Measurements from ENCODE around the gene TDRD9.

Gene TDRD9

DNA sequence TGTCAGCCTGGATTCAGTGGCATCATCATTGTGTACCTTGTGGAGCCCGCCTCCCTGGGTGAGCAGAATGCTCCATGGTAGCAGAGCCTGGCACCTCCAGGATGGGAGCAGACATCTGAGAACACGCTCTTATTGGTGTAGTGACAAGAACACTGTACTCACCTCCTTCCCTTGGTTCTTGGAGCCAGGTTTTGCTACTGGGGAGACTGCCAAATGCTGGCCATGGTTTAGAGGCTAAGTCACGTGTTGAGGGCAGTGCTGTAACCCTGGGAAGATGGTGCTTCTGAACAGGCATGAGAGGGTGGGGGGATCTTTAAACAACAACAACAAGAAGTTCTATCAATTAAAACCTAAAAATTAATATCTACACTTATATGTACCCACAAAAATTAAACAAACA lies 109.6 kb downstream of the TDRD9 start:
- no peak for DNase-seq

DNA sequence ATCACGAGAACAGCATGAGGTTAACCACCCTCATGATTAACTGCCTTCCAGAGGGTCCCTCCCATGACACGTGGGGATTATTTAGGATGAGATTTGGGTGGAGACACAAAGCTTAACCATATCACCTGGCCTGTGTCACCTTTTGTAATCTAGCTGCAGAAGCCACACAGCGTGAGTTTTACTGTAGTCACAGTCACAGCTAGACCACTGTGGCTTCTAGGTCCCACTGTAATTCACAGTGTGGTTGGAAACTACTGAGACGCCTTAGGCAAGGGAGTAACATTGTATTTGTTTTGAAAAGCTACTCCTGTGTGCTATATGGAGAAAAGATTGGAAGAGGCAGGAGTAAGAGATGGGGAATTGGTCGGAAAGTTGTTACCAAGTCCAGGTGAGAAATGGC lies 111.0 kb downstream of the TDRD9 start:
- no peak for DNase-seq

- no peak for DNase-seq
These were observed 112.3 kb downstream of the TDRD9 start for GRCh38 chr14:104040539-104040938.

DNA sequence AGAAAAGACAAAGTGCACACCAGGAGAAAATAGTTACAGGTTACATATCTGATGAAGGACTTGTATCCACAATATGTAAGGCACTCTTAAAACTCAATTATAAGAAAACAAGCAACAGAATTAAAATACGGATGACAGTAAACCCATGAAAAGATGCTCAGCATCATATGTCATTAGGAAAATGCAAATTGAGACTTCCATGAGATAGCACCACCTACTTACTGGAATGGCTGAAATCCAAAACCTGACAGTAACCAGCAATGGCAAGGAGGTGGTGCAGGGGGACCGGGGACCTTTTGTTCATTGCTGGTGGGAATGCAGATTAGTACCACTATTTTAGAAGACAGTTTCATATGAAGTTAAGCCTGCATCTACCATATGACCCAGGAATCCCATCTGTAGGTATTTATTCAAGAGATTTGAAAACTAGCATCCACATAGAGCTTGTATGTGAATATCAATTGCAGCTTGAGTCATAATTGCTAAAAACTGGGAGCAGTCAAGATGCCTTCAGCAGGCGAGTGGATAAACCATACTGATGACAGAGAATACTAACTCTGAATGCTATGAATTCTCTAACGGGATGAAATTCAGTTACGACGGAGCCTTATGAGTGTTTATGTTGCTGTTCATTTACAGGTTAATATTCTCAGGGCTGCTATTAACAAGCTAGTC lies 113.3 kb downstream of the TDRD9 start:
- no peak for DNase-seq

DNA sequence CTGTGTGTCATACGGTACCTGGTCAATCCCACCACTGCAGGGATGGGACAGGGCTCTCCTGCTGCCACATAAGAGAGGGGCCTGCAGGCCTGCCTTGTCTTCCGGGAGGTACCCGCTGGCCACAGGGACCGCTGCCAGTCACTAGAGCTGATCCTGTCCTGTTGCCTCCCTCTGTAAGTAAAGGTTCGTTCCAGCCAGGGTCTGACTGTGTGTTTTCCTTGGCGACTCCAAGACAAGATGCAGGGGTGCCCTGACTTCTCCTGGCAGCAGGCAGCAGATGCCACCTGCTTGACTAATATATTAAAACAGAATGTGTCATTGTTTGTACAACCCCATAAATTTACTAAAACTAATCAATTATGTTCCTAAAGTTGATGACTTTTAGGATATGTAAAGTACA lies 115.8 kb downstream of the TDRD9 start:
- no peak for DNase-seq

DNA sequence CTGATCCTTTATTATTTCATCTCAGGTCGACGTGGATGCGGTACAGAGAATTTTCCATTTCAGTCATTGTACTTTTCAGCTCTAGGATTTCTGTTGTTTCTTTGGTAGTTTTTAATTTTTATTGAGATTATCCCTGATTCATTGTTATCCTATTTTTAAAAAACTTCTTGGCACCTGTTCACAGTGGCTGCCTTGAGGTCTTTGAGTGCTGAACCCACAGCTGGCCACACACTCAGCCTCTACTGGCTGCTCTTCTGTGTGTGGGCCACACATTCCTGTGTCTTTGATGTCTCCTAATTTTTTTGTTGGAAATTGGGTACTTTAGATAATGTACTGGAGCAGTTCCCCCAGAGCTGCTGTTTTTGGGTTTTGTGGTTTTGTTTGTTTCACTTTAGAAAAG lies 119.5 kb downstream of the TDRD9 start:
- no peak for DNase-seq

DNA sequence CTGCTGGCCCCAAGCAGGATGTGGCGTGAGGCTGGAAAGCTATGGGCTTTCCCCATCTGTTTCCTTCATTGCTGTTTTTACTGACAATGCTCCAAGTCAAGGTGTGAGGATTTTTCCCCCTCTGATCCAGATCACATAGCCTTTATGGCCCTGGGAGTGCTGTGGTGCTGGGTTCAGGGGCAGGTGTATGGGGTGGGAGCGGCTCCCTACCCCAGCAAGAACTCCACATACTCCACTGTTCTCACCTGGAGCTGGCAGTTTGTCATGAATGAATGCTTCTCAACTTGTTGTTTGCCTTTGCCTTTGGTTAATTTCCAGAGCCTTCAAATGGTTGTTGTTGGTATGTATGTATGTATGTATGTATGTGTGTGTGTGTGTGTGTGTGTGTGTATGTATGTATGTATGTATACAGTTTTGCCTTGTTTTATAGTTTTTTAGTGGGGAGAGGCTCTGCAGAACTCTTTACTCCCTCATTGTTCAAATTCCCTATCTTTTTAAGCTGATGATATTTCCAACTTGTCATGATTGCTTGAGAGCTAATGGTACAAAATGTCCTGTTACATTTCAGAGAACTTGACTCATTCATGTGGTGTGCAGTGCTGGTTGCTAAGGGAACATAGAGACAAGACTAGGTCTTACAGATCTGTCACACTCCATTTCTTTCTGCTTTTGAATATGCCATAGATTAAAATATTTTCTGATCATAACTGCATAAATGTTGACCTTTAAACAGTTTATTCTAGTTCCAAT lies 120.7 kb downstream of the TDRD9 start:
- DNase-seq: no peak

DNA sequence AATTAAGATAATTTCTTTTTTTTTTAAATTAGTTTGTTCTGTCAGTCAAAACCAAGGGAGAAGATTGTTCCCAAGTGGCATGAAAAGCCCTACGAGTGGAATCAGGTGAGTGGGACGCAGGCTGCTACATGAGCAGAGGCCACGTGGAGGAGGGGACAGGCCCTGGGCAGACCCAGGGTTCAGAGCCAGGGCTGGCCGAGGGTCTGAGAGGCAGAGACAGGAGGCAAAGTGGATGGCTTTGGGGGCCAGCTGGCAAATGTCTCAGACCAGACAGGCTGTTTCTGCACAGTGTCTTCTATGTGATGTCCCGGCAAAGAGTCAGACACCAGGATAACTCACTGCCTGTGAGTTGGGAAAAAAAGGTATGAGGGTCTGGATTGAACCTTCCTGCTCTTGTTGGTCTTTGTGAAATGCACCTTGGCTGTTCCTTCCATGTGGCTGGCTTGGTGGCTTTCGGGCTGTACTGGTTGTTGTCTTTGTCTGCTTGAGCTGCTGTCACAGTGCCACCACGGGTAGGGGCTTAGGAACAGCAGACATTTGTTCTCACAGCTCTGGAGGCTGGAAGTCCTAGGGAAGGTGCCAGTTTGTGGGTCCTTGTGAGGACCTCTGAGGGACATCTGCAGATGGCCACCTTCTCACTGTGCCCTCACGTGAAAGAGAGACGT lies 121.5 kb downstream of the TDRD9 start:
- DNase-seq: no peak

DNA sequence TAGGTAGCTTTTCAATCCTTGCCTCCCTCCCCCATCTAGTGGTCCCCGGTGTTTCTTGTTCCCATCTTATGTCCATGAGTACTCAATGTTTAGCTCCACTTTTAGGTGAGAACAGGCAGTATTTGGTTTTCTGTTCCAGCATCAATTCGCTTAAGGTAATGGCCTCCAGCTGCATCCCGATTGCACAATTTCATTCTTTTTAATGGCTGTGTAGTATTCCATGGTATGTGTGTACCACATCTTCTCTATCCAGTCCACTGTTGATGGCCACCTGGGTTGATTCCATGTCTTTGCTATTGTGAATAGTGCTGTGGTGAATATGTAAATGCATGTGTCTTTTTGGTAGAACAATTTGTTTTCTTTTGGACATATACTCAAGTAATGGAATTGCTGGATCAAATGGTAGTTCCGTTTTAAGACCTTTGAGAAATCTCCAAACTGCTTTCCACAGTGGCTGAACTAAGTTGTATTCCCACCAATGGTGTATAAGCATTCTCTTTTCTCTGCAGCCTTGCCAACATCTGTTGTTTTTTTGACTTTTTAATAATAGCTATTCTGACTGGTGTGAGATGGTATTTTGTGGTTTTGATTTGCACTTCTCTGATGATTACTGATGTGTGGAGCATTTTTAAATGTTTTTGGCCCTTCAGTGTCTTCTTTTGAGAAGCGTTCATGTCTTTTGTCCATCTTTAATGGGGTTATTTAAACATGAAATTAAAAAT lies 123.0 kb downstream of the TDRD9 start:
- DNase-seq: no peak

DNA sequence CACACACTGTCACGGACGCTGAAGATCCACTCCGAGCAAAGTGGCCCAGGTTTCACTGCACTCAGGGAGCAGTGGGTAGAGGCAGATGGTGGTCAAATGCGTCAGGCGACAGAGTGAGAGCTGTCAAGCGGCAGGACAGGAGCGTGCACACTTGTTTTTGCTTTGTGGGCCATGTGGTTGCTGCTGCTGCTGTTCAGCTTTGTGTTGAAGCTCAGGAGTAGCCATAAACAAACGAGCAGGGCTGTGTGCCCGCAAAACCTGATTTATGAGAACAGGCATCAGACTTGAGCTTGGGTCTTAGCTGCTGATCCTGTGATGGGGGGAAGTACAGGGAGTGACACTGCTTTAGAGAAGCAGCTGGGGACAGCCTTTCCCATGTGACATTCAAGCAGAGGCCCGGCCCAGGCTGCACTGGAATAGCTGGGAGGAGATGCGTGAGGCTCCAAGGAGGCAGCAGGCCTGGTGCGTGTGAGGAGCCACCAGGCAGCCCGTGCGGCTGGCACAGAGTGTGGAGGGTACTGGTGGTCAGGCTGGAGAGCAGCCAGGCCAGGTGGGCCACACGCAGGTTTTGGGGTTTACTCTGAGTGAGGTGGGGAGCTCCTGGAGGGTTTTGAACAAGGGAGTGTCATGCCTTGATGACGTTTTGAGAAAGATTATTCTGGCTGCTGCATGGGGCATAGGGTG lies 126.1 kb downstream of the TDRD9 start:
- no peak for DNase-seq

- no peak for DNase-seq
These were observed 134.0 kb downstream of the TDRD9 start for GRCh38 chr14:104062281-104062680.

- no peak for DNase-seq
These were observed 135.7 kb downstream of the TDRD9 start for GRCh38 chr14:104064003-104064402.

- no peak for DNase-seq
These were observed 138.0 kb downstream of the TDRD9 start for GRCh38 chr14:104066279-104066678.

DNA sequence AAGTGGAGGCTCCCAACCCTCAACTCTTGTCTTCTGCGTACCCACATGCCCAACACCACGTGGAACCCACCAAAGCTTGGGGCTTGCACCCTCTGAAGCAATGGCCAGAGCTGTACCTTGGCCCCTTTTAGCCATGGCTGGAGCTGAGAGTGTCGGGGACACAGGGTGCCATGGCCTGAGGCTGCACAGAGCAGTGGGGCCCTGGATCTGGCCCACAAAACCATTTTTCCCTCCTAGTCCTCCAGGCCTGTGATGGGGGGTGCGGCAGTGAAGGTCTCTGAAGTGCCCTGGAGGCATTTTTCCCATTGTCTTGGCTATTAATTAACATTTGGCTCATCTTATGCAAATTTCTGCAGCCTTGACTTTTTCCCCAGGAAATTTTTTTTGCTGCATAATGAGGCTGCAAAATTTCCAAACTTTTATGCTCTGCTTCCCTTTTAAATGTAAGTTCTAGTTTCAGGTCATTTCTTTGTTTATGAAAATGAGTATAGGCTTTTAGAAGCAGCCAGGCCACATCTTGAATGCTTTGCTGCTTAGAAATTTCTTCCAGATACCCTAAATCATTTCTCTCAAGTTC lies 138.6 kb downstream of the TDRD9 start:
- no peak for DNase-seq

- no peak for DNase-seq
These were observed 141.3 kb downstream of the TDRD9 start for GRCh38 chr14:104069541-104069940.

DNA sequence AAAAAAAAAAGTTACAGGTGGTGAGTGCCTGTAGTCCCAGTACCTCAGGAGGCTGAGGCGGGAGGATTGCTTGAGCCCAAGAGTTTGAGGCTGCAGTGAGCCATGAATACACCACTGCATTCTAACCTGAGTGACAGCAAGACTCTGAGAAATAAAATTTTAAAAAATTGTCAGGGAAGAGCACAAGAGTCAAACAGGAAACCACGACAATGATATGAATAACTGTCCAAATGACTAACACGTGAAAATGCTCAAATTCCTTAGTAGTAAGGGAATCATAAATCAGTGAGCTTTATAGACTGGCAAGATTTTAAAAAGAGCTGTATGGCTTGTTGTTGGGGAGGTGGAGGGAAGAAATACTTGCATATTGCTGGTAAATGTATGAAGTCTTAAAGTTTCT lies 144.3 kb downstream of the TDRD9 start:
- no peak for DNase-seq

DNA sequence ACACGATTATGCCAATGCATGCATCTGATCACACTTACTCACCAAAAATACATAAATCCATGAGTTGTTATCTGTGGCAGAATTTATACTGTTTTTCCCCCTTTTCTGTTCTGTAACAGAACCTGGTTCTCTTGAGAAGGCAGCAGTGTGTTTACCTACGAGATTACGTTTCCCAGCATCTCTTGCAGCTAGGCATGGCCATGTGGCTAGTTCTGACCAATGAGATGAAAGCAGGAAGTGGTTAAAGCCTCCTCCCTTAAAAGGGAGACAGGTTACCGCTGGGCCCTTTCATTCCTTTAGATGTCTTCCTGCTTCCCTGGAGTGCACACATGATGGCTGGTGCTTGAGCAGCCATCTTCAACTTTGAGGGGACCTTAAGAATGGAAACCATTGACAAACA lies 145.5 kb downstream of the TDRD9 start:
- DNase-seq: no peak

GRCh38 chr14:104075530-104076151 lies 147.4 kb downstream of the TDRD9 start:
- no peak for DNase-seq

GRCh38 chr14:104076743-104077142 lies 148.5 kb downstream of the TDRD9 start:
- DNase-seq: no peak

DNA sequence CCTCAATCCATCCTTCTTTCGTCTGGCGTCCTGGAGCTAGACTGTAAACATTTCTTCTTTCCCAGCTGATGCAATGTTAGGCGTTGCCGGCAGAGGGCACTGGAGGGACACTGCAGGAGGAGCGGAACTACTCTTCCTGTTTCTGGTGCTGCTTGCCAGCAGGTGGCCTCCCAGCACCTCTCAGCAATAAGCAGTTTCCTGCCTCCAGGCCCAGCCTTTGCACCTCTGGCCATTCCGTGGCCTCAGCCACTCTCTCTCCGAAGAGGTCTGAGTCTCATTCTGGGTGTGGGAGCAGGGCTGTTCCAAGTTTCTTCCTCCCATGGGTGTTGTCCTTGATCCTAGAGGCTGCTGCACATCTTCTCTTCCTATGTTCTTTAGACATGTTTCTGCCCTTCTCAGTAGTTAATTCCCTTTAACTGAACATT lies 149.8 kb downstream of the TDRD9 start:
- peak; percentile 80 for DNase-seq

GRCh38 chr14:104080376-104081260 lies 152.4 kb downstream of the TDRD9 start:
- no peak for DNase-seq
